H1 (cell line): ENCODE data around the gene TMEM235. TPM values are rescaled to one million over a fixed set of nuclear protein-coding genes. Genes with fewer than 3 reads are reported as not detected.

ENCODE experiments used
- BACH1 ChIP-seq: IDR thresholded peaks from 2 replicates; pipeline ENCODE4 v1.6.1; 2012; ENCODE audit warnings: low read length, improper control_type of control experiment
- POLR2A ChIP-seq, 2 experiments: IDR thresholded peaks; 1 replicate in 1 of 2; 2 replicates in 1 of 2; pipeline ENCODE4 v1.6.1; 2011; ENCODE audit warnings: low read depth in 2 of 2, low read length in 2 of 2, mild to moderate bottlenecking in 2 of 2; ENCODE audit errors: control extremely low read depth in 1 of 2
- polyA plus RNA-seq, 7 experiments: library from polyadenylated mRNA; depleted of rRNA in 3 of 7; stranded (reverse) in 5 of 7; unstranded in 2 of 7; fragments of >200 nt in 5 of 7; fragments of 200-250 nt in 2 of 7; gene quantifications; 1 replicate in 5 of 7; 2 replicates in 1 of 7; 4 replicates in 1 of 7; pipeline versions ENCODE4 v1.2.1 to v1.2.3, GENCODE V29; 2011 to 2013; ENCODE audit warnings: missing spikeins in 2 of 7, mixed read lengths in 2 of 7
- total RNA-seq: library from RNA; stranded (reverse); fragmentation: NEBNext Ultra II Directional; extraction: Animal tissue kit (Norgen Biotek cat#: 25700); gene quantifications from 2 replicates; pipeline ENCODE4 v1.2.1, GENCODE V29; 2021
- TF ChIP-seq, protein P1 (sequence below), 3 experiments: IDR thresholded peaks; 1 replicate in 2 of 3; 2 replicates in 1 of 3; pipeline versions ENCODE4 v1.5.1 to v1.6.1; 2011; ENCODE audit warnings: low read length in 3 of 3, mild to moderate bottlenecking in 3 of 3, inconsistent platforms in 2 of 3, low read depth in 1 of 3, moderate library complexity in 1 of 3; ENCODE audit not compliant: insufficient read depth in 1 of 3; ENCODE audit errors: control extremely low read depth in 1 of 3

Gene TMEM235
- total and polyA plus RNA-seq, 2 of the 8 experiments (the other 6 are each of a cell fraction or from before 2014, with no cell fraction given) = 0.05 to 0.15 TPM

DNA sequence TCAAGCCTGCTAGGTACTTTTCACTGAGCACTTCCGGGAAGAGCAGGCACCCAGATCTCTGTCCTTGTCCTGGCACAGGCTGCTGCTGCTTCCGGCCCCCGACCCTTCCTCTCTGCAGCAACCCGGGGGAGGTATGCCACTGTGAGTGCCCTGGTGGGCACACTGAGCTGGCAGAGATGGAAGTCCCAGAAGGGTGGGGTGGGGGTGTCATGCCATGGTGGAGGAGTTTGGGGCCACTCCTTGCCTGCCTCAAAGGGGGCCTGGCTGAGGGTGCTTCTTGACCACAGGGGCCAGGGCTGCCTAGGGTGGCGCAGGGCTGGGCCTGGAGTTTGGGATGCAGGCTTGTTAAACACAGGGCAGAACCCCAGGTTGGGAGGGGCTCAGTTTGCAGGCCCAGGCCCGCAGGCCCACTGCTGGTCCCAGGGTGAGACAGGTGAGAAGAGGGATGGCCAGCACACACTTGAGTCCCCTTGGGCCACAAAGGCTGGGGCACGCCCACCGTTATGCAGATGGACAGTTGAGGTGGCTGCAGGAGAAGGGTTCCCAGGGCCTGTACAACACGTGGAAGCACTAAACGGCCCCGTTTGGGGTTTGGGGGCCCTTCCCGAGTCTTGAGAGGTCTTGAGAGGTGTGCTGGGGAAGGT, 8.7 kb downstream of the TMEM235 start (continued):
- TF ChIP-seq, protein P1, sequence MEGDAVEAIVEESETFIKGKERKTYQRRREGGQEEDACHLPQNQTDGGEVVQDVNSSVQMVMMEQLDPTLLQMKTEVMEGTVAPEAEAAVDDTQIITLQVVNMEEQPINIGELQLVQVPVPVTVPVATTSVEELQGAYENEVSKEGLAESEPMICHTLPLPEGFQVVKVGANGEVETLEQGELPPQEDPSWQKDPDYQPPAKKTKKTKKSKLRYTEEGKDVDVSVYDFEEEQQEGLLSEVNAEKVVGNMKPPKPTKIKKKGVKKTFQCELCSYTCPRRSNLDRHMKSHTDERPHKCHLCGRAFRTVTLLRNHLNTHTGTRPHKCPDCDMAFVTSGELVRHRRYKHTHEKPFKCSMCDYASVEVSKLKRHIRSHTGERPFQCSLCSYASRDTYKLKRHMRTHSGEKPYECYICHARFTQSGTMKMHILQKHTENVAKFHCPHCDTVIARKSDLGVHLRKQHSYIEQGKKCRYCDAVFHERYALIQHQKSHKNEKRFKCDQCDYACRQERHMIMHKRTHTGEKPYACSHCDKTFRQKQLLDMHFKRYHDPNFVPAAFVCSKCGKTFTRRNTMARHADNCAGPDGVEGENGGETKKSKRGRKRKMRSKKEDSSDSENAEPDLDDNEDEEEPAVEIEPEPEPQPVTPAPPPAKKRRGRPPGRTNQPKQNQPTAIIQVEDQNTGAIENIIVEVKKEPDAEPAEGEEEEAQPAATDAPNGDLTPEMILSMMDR (IDR thresholded peaks at IDR 0.05; ENCODE audit: control extremely low read depth in 1 of 3, insufficient read depth in 1 of 3, low read depth in 1 of 3, low read length in 3 of 3) = no peak
- TF ChIP-seq POLR2A (IDR thresholded peaks at IDR 0.05; ENCODE audit: control extremely low read depth in 1 of 2, low read depth in 2 of 2, low read length in 2 of 2) (no peak), BACH1 (no peak)
